NT2/D1 (cell line): ENCODE results near the gene CACNA2D4.

ENCODE experiments used
- SUZ12 ChIP-seq: IDR thresholded peaks from 2 replicates; pipeline ENCODE4 v1.6.1; 2011; ENCODE audit not compliant: insufficient read length, insufficient read depth; ENCODE audit errors: extremely low read depth
- YY1 ChIP-seq: IDR thresholded peaks from 2 replicates; pipeline ENCODE4 v1.6.1; 2011; ENCODE audit not compliant: insufficient read length, insufficient read depth

- TF ChIP-seq YY1 (no peak), SUZ12 (no peak)
Observed at GRCh38 chr12:1873531-1874510, 44.6 kb downstream of the CACNA2D4 start.
